HEK293 (cell line): Measurements from ENCODE around the gene LIMK2.

ENCODE experiments used
- ATF2 ChIP-seq: fragments of 450-650 bp; formaldehyde crosslinking; IDR thresholded peaks from 2 replicates; pipeline ENCODE4 v1.5.1; 2016; ENCODE audit warnings: missing biosample characterization, missing genetic modification characterization, low read depth
- BCL11A ChIP-seq: fragments of 450-650 bp; formaldehyde crosslinking; IDR thresholded peaks from 2 replicates; pipeline ENCODE4 v1.5.1; 2016; ENCODE audit warnings: low read depth, missing biosample characterization, missing genetic modification characterization
- GFI1B ChIP-seq: fragments of 450-650 bp; formaldehyde crosslinking; IDR thresholded peaks from 2 replicates; pipeline ENCODE4 v1.5.1; 2016; ENCODE audit warnings: missing biosample characterization, missing genetic modification characterization
- GLI2 ChIP-seq: fragments of 450-650 bp; formaldehyde crosslinking; IDR thresholded peaks from 2 replicates; pipeline ENCODE4; 2017; ENCODE audit warnings: missing biosample characterization, missing genetic modification characterization, low read depth, borderline replicate concordance
- GLI4 ChIP-seq: fragments of 450-650 bp; formaldehyde crosslinking; IDR thresholded peaks from 2 replicates; pipeline ENCODE4 v1.5.1; 2016; ENCODE audit warnings: missing biosample characterization, missing genetic modification characterization
- GLIS2 ChIP-seq: fragments of 450-650 bp; formaldehyde crosslinking; IDR thresholded peaks from 2 replicates; pipeline ENCODE4 v1.5.1; 2016; ENCODE audit warnings: missing biosample characterization, missing genetic modification characterization
- HOXD13 ChIP-seq: sonication (generic); formaldehyde crosslinking; IDR thresholded peaks from 2 replicates; pipeline ENCODE4 v1.8.0; 2022; ENCODE audit warnings: missing genetic modification reagents, borderline replicate concordance
- KLF10 ChIP-seq: fragments of 450-650 bp; IDR thresholded peaks from 2 replicates; pipeline ENCODE4 v1.5.1; 2018; ENCODE audit warnings: missing biosample characterization, mild to moderate bottlenecking, missing genetic modification characterization
- SETDB1 ChIP-seq: IDR thresholded peaks from one replicate; pipeline ENCODE4 v1.6.1; 2017; ENCODE audit warnings: mild to moderate bottlenecking, low read length, moderate library complexity, mixed read lengths; ENCODE audit not compliant: insufficient read length
- TSHZ1 ChIP-seq: fragments of 450-650 bp; formaldehyde crosslinking; IDR thresholded peaks from 2 replicates; pipeline ENCODE4 v1.5.1; 2016; ENCODE audit warnings: missing biosample characterization, missing genetic modification characterization, borderline replicate concordance
- WT1 ChIP-seq: fragments of 450-650 bp; formaldehyde crosslinking; IDR thresholded peaks from 2 replicates; pipeline ENCODE4 v1.5.1; 2016; ENCODE audit warnings: missing biosample characterization, missing genetic modification characterization
- ZBTB20 ChIP-seq: fragments of 450-650 bp; formaldehyde crosslinking; IDR thresholded peaks from 2 replicates; pipeline ENCODE4 v1.5.1; 2016; ENCODE audit warnings: missing biosample characterization, missing genetic modification characterization
- ZBTB48 ChIP-seq: fragments of 450-650 bp; formaldehyde crosslinking; IDR thresholded peaks from 2 replicates; pipeline ENCODE4 v1.5.1; 2016; ENCODE audit warnings: missing biosample characterization, missing genetic modification characterization
- ZFP3 ChIP-seq: fragments of 450-650 bp; formaldehyde crosslinking; IDR thresholded peaks from 2 replicates; pipeline ENCODE4 v1.5.1; 2016; ENCODE audit warnings: low read depth, missing biosample characterization, missing genetic modification characterization
- ZNF140 ChIP-seq: fragments of 450-650 bp; formaldehyde crosslinking; IDR thresholded peaks from 2 replicates; pipeline ENCODE4 v1.5.1; 2016; ENCODE audit warnings: missing biosample characterization, missing genetic modification characterization
- ZNF175 ChIP-seq: fragments of 450-650 bp; formaldehyde crosslinking; IDR thresholded peaks from 2 replicates; pipeline ENCODE4 v1.5.1; 2016; ENCODE audit warnings: missing biosample characterization, missing genetic modification characterization
- ZNF184 ChIP-seq: fragments of 450-650 bp; IDR thresholded peaks from 2 replicates; pipeline ENCODE4 v1.5.1; 2018; ENCODE audit warnings: missing biosample characterization, mild to moderate bottlenecking, missing genetic modification characterization
- ZNF214 ChIP-seq: fragments of 450-650 bp; formaldehyde crosslinking; IDR thresholded peaks from 2 replicates; pipeline ENCODE4 v1.5.1; 2017; ENCODE audit warnings: missing biosample characterization, mild to moderate bottlenecking, missing genetic modification characterization, borderline replicate concordance
- ZNF248 ChIP-seq: fragments of 450-650 bp; formaldehyde crosslinking; IDR thresholded peaks from 2 replicates; pipeline ENCODE4 v1.5.1; 2017; ENCODE audit warnings: missing biosample characterization, missing genetic modification characterization
- ZNF292 ChIP-seq: fragments of 450-650 bp; formaldehyde crosslinking; IDR thresholded peaks from 2 replicates; pipeline ENCODE4 v1.5.1; 2016; ENCODE audit warnings: low read depth, missing biosample characterization, missing genetic modification characterization, borderline replicate concordance
- ZNF37A ChIP-seq: fragments of 450-650 bp; IDR thresholded peaks from 2 replicates; pipeline ENCODE4 v1.5.1; 2018; ENCODE audit warnings: missing biosample characterization, missing genetic modification characterization
- ZNF423 ChIP-seq: fragments of 450-650 bp; formaldehyde crosslinking; IDR thresholded peaks from 2 replicates; pipeline ENCODE4 v1.5.1; 2016; ENCODE audit warnings: missing biosample characterization, missing genetic modification characterization
- ZNF510 ChIP-seq: fragments of 450-650 bp; formaldehyde crosslinking; IDR thresholded peaks from 2 replicates; pipeline ENCODE4 v1.5.1; 2018; ENCODE audit warnings: mild to moderate bottlenecking, missing genetic modification characterization, missing biosample characterization; ENCODE audit not compliant: insufficient replicate concordance
- ZNF529 ChIP-seq: fragments of 450-650 bp; formaldehyde crosslinking; IDR thresholded peaks from 2 replicates; pipeline ENCODE4 v1.5.1; 2017; ENCODE audit warnings: missing genetic modification characterization, missing biosample characterization; ENCODE audit not compliant: insufficient replicate concordance
- ZNF596 ChIP-seq: fragments of 450-650 bp; IDR thresholded peaks from 2 replicates; pipeline ENCODE4 v1.5.0; 2018; ENCODE audit warnings: missing biosample characterization, mild to moderate bottlenecking, missing genetic modification characterization, moderate library complexity
- ZNF624 ChIP-seq: fragments of 450-650 bp; formaldehyde crosslinking; IDR thresholded peaks from 2 replicates; pipeline ENCODE4 v1.5.1; 2017; ENCODE audit warnings: missing biosample characterization, missing genetic modification characterization
- ZNF830 ChIP-seq: fragments of 450-650 bp; IDR thresholded peaks from 2 replicates; pipeline ENCODE4 v1.5.0; 2018; ENCODE audit warnings: missing biosample characterization, missing genetic modification characterization, low read depth, mild to moderate bottlenecking, moderate library complexity
- TF ChIP-seq, protein P1 (sequence below): fragments of 450-650 bp; formaldehyde crosslinking; IDR thresholded peaks from 2 replicates; pipeline ENCODE4 v1.5.1; 2016; ENCODE audit warnings: missing biosample characterization, missing genetic modification characterization
- TF ChIP-seq, protein P2 (sequence below): fragments of 450-650 bp; formaldehyde crosslinking; IDR thresholded peaks from 2 replicates; pipeline ENCODE4 v1.5.1; 2017; ENCODE audit warnings: missing biosample characterization, missing genetic modification characterization
- TF ChIP-seq, protein P3 (sequence below): fragments of 450-650 bp; formaldehyde crosslinking; IDR thresholded peaks from 2 replicates; pipeline ENCODE4 v1.5.1; 2016; ENCODE audit warnings: missing biosample characterization, missing genetic modification characterization

LIMK2 gene

GRCh38 chr22:31290494-31291471 is 78.7 kb downstream of the LIMK2 start (continued):
- TF ChIP-seq TSHZ1 (tag by site-specific recombination) (no peak), ZNF423 (tag by site-specific recombination) (no peak), ZNF140 (tag by site-specific recombination) (no peak), GFI1B (tag by site-specific recombination) (no peak), ZNF292 (tag by site-specific recombination) (no peak), ZNF596 (tag by site-specific recombination) (no peak), SETDB1 (peak; percentile 18), ZNF37A (no peak), ZNF529 (tag by site-specific recombination) (no peak), ZBTB20 (peak; percentile 90), KLF10 (tag by site-specific recombination) (peak; percentile 41; the same call in 1 of the 2 replicates), ZNF248 (tag by site-specific recombination) (no peak), ZNF175 (no peak), ZNF830 (tag by site-specific recombination) (no peak), GLI2 (tag by site-specific recombination) (no peak), WT1 (tag by site-specific recombination) (no peak), ZFP3 (tag by site-specific recombination) (no peak), ZNF624 (tag by site-specific recombination) (no peak), ATF2 (tag by site-specific recombination) (peak; percentile 70; the same call in 1 of the 2 replicates), ZNF214 (tag by site-specific recombination) (no peak), BCL11A (tag by site-specific recombination) (peak; percentile 64; the same call in 1 of the 2 replicates), GLI4 (no peak), ZNF184 (tag by site-specific recombination) (no peak), GLIS2 (tag by site-specific recombination) (peak; percentile 62), HOXD13 (CRISPR knock-in tag) (peak; percentile 88; the same call in 1 of the 2 replicates), ZNF510 (no peak), ZBTB48 (peak; percentile 87)
- TF ChIP-seq, protein P1, sequence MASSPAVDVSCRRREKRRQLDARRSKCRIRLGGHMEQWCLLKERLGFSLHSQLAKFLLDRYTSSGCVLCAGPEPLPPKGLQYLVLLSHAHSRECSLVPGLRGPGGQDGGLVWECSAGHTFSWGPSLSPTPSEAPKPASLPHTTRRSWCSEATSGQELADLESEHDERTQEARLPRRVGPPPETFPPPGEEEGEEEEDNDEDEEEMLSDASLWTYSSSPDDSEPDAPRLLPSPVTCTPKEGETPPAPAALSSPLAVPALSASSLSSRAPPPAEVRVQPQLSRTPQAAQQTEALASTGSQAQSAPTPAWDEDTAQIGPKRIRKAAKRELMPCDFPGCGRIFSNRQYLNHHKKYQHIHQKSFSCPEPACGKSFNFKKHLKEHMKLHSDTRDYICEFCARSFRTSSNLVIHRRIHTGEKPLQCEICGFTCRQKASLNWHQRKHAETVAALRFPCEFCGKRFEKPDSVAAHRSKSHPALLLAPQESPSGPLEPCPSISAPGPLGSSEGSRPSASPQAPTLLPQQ (tag by site-specific recombination) = peak; percentile 78; the same call in 1 of the 2 replicates
- TF ChIP-seq, protein P2, sequence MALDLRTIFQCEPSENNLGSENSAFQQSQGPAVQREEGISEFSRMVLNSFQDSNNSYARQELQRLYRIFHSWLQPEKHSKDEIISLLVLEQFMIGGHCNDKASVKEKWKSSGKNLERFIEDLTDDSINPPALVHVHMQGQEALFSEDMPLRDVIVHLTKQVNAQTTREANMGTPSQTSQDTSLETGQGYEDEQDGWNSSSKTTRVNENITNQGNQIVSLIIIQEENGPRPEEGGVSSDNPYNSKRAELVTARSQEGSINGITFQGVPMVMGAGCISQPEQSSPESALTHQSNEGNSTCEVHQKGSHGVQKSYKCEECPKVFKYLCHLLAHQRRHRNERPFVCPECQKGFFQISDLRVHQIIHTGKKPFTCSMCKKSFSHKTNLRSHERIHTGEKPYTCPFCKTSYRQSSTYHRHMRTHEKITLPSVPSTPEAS (tag by site-specific recombination) = no peak
- TF ChIP-seq, protein P3, sequence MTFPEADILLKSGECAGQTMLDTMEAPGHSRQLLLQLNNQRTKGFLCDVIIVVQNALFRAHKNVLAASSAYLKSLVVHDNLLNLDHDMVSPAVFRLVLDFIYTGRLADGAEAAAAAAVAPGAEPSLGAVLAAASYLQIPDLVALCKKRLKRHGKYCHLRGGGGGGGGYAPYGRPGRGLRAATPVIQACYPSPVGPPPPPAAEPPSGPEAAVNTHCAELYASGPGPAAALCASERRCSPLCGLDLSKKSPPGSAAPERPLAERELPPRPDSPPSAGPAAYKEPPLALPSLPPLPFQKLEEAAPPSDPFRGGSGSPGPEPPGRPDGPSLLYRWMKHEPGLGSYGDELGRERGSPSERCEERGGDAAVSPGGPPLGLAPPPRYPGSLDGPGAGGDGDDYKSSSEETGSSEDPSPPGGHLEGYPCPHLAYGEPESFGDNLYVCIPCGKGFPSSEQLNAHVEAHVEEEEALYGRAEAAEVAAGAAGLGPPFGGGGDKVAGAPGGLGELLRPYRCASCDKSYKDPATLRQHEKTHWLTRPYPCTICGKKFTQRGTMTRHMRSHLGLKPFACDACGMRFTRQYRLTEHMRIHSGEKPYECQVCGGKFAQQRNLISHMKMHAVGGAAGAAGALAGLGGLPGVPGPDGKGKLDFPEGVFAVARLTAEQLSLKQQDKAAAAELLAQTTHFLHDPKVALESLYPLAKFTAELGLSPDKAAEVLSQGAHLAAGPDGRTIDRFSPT (tag by site-specific recombination) = no peak
